Measurements from ENCODE around the gene SEC16A. TPM values are rescaled to one million over a fixed set of nuclear protein-coding genes. Genes with fewer than 3 reads are reported as not detected.

The SEC16A gene
- total RNA-seq, 2 experiments from 2014 or later: 23.7 to 60.1 TPM

GRCh38 chr9:136497916-136498695, 15.3 kb upstream of the SEC16A start:
- Histone ChIP-seq H3K4me2 (ENCODE audit: low read length) (no peak overlapping the region), H3K9me2 (ENCODE audit: insufficient read depth, low read length) (no peaks in the 10 kb centered on the region), H3K4me3 (ENCODE audit: low read depth, low read length, poor library complexity, severe bottlenecking) (no peak overlapping the region), H3K79me2 (ENCODE audit: insufficient read depth, low read depth, low read length) (no peaks in the 10 kb centered on the region), H3K27ac (ENCODE audit: low read depth, low read length, poor library complexity, severe bottlenecking) (no peak overlapping the region), H4K20me1 (ENCODE audit: insufficient read depth, low read length) (no peaks in the 10 kb centered on the region), H2AFZ (ENCODE audit: low read length) (no peak overlapping the region), H3K4me1 (ENCODE audit: insufficient read depth, low read length, poor library complexity, severe bottlenecking) (no peaks in the 10 kb centered on the region), H3K9me3 (ENCODE audit: low read length) (no peaks in the 10 kb centered on the region), H3K36me3 (ENCODE audit: insufficient read depth, low read length) (peaks cover 34% of the 10 kb centered on the region)
- TF ChIP-seq EZH2phosphoT487 (IDR thresholded peaks at IDR 0.05; ENCODE audit: borderline replicate concordance, low read depth, low read length) (no peak), CTCF (conservative IDR thresholded peaks at IDR 0.05; ENCODE audit: low read length) (no peak)
- no peak for DNase-seq (ENCODE audit: low spot score)
- ChIA-PET POLR2A (no interaction called here), CTCF (ENCODE audit: unreplicated experiment) (no interaction called here)
- intact Hi-C loops (cut with micrococcal nuclease; ENCODE audit: unreplicated experiment): no loop called here
- no TSS peak for BruUV-seq (replicated peaks)

- Histone ChIP-seq H3K9me3 (ENCODE audit: low read length) (no peaks in the 10 kb centered on the region), H3K36me3 (ENCODE audit: insufficient read depth, low read length) (peaks cover 34% of the 10 kb centered on the region), H3K79me2 (ENCODE audit: insufficient read depth, low read depth, low read length) (no peaks in the 10 kb centered on the region), H3K4me2 (ENCODE audit: low read length) (no peak overlapping the region), H3K4me3 (ENCODE audit: low read depth, low read length, poor library complexity, severe bottlenecking) (no peak overlapping the region), H3K4me1 (ENCODE audit: insufficient read depth, low read length, poor library complexity, severe bottlenecking) (no peaks in the 10 kb centered on the region), H2AFZ (ENCODE audit: low read length) (no peak overlapping the region), H3K27ac (ENCODE audit: low read depth, low read length, poor library complexity, severe bottlenecking) (no peak overlapping the region), H3K9me2 (ENCODE audit: insufficient read depth, low read length) (no peaks in the 10 kb centered on the region), H4K20me1 (ENCODE audit: insufficient read depth, low read length) (no peaks in the 10 kb centered on the region)
- ChIA-PET POLR2A (no interaction called here), CTCF (ENCODE audit: unreplicated experiment) (no interaction called here)
- BruUV-seq (replicated peaks): no TSS peak
- intact Hi-C loops (cut with micrococcal nuclease; ENCODE audit: unreplicated experiment): no loop called here
- TF ChIP-seq CTCF (conservative IDR thresholded peaks at IDR 0.05; ENCODE audit: low read length): no peak
- TF ChIP-seq EZH2phosphoT487 (IDR thresholded peaks at IDR 0.05; ENCODE audit: borderline replicate concordance, low read depth, low read length): no peak
- DNase-seq (ENCODE audit: low spot score): no peak
Observed at GRCh38 chr9:136496801-136497620, 14.2 kb upstream of the SEC16A start.

- no peaks in the 10 kb centered on the region for H3K9me2 ChIP-seq (ENCODE audit: insufficient read depth, low read length)
- no peak for TF ChIP-seq EZH2phosphoT487 (IDR thresholded peaks at IDR 0.05; ENCODE audit: borderline replicate concordance, low read depth, low read length)
- TF ChIP-seq CTCF (conservative IDR thresholded peaks at IDR 0.05; ENCODE audit: low read length): no peak
- H3K4me1 ChIP-seq (ENCODE audit: insufficient read depth, low read length, poor library complexity, severe bottlenecking): no peaks in the 10 kb centered on the region
- no peak for DNase-seq (ENCODE audit: low spot score)
- H3K36me3 ChIP-seq (ENCODE audit: insufficient read depth, low read length): peaks cover 34% of the 10 kb centered on the region
- ChIA-PET POLR2A (no interaction called here), CTCF (ENCODE audit: unreplicated experiment) (no interaction called here)
- no peaks in the 10 kb centered on the region for H3K79me2 ChIP-seq (ENCODE audit: insufficient read depth, low read depth, low read length)
- no peak overlapping the region for H3K27ac ChIP-seq (ENCODE audit: low read depth, low read length, poor library complexity, severe bottlenecking)
- BruUV-seq (replicated peaks): no TSS peak
- H3K9me3 ChIP-seq (ENCODE audit: low read length): no peaks in the 10 kb centered on the region
- H4K20me1 ChIP-seq (ENCODE audit: insufficient read depth, low read length): no peaks in the 10 kb centered on the region
- intact Hi-C loops (cut with micrococcal nuclease; ENCODE audit: unreplicated experiment): no loop called here
- H3K4me3 ChIP-seq (ENCODE audit: low read depth, low read length, poor library complexity, severe bottlenecking): no peak overlapping the region
- no peak overlapping the region for H3K4me2 ChIP-seq (ENCODE audit: low read length)
- H2AFZ ChIP-seq (ENCODE audit: low read length): no peak overlapping the region
Observed at GRCh38 chr9:136496181-136496580, 13.3 kb upstream of the SEC16A start.

Data from OCI-LY7 (cell line).